ENCODE measurements around the gene SPACA7.

Gene SPACA7, protein sequence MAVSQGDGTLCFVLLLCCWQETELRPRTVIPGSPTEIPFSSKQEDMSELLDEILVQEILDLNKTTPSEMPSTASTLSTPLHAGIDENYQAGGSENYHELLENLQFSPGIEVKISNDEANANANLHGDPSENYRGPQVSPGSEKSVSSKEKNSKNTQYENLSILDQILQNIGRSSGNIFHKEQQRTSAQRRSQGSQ

DNA sequence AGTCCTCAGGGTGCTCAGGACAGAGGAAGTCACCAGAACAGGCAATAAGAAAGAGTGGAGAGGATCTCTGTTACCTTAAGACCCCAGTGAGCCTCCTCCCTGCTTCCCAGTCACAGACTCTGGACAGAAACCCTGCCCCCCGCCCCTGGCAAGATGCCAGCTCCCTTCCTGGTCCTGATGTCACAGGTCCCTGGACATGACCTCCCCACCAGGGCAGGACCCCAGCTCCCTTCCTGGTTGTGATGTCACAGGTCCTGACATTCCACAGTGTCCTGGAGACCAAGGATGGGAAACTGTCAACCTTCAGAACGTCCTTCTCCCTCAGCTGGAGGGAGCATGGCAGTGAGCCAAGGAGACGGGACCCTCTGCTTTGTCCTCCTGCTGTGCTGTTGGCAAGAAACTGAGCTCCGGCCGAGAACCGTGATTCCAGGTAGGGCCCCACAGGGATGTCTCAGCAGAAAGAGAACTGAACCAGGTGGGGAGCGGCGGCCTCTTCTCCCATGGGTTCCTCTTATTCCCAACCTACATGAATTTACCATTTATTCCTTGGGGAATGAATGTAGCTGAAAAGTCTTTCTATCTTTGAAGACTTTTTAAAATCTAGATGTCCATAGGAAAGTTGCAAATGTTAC is at the start of gene SPACA7:
Gene SPACA7 (plus strand): TSS at position 306 of the 632 bp plus-strand sequence. CDS start 31 bp downstream, at position 337.
- DNase-seq (ENCODE audit: low spot score), result no peak

DNA sequence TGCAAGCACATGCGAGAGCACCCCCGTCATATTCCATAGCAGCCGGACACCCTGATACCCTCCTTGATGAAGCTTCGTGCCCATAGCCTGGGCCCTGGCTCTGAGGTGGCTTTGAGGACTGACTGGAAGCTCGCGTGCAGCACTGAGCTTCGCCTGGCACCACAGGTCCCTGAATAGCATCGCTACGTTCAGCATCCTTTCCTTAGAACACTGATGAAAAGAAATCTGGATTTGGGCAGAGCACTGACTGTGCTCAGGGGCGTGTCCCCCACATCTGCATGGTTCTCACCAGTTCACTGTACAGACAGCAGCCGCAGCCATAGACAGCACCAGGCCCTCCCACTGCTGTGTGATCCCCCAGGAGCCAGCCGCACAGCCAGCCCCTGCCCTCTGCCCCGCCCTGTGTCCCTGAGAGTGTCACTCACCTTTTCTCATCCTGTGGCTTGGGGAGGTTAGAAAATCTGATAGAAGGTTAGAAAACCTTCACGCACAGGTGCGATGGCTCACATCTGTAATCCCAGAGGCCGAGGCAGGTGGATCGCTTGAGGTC is 49.3 kb upstream of the SPACA7 start:
- no peak for DNase-seq (ENCODE audit: low spot score)

DNA sequence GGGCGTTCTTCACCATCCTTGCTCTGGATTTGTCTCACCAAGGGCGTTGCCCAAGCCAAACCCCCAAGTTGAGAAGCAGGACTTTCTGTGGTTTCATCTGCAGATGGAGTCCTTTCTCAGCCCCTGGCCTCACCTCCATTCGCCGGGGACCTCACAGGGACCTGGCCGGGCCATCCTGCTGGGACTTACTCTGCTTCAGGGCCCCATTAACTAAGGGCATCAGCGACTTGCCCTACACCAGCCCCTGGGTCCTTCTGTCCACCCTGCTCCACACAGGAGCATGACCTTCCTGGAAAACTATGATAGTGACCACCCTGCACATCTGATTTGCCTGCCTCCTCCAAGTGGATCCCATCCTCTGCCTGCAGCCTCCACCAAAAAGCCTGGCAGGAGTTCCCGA is 47.2 kb upstream of the SPACA7 start:
- DNase-seq (ENCODE audit: low spot score), result no peak

DNA sequence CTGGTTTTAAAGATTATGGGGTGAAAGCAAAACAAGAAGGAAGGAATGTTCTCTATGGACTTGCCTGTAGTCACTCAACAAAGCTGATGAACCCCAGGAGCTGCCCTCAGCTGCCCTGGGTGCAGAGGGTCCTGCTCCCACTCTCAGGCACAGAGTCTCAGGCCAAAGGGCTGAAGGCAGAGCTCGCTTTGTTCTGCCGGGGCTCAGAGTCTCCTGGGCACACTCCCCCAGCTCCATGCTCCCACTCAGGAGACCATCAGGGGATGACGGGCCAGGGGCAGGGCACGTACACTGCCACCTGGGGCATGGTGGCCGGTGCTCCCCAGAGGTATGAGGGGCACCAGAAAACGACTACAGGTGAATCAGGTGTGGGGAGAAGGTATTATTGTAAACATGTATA is 46.8 kb upstream of the SPACA7 start:
- no peak for DNase-seq (ENCODE audit: low spot score)

DNA sequence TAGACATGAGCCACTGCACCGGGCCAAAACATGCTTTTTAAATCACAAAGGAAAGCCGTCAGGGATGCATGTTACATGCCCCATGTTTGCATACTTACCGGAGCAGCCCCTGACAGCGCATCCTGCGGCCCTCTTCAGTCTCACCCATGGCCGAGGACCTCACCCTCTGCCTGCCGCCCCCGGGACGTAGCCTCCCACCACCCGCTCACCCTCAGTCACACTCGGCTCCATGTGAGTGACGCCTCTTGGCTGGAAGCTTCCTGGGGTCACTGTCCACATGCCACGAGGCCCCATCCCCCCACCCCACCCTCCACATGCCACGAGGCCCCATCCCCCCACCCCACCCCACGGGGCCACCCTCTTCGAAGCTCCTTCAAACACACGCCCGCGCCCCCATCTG is 46.1 kb upstream of the SPACA7 start:
- no peak for DNase-seq (ENCODE audit: low spot score)

DNA sequence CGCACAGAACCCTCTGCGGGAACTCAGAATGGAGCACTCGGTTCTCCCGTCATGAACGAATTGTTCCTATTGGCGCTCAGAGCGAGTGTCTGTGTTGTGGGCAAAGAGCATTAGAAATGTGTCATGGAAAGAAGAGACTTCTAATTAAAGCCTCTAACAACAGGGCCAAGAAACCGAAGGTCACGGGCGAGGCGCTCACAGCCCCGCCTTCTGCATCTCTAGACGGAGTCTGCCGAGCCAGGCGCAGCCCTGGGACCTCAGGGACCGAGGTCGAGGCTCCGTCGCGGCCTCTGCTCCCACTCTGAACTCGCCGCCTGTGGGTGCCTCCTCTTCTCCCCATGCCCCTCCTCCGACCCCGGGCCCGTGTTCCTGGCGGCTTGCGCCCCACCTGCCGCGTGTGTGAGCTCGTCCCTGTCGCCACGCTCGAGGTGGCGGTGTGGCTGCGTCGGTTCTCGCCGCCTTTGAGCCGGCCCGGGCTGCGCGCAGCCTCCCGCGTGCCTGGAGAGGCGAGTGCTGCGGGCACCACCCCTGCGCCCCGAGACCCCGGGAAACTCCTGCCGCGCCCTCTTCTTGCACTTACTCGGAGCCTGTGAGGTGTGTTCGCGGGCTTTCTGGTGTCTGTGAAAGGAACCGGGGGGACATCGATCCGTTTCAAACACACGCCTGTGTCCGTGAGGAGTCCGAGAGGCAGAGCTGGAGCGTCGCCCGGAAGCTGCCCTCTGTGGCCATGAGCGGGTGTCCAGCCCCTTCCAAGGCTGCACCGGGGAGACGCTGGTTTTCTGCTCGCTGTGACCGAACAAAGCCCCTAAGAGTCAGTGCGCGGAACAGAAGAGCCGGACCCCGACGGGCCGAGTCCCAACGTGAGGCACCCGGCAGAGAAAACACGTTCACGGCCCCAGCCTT is 45.4 kb upstream of the SPACA7 start:
- DNase-seq (ENCODE audit: low spot score), result no peak

DNA sequence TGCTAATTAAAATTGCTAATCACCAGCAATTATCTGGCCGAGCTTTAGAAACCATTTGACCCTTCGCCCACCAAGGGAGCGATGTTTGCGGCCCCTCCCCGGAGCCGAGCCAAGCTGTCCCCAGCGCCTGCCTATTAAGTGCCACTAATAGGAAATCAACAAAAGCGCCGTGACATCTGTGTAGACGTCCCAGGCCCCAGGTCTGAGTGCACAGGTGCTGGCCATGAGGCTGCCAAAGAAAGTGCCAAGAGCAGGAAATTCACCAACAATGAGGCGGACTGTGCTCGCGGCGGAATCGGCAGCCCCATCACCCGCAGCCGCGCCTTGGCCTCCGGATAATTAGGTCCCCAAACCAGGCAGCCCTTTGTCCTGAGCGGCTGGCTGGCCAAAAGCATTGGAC is 44.5 kb upstream of the SPACA7 start:
- no peak for DNase-seq (ENCODE audit: low spot score)

DNA sequence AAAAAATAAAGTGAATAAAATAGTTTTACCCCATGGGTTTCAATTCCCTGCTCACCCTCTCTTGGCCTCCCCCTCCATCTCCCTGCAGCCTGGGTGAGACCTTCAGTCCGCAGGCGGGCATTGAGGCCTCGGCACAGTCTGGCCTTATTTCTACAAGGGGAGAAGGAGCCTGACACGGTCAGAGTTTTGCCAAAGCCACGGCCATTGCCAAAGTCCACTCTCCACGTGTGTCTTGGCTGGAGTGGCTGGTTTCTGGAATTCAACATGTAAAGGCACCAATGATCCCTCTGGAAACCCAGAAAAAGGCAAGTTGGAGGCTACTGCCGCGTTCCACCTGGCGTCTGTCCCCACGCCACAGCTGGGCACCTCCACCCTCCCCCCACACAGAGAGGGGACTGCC is 43.4 kb upstream of the SPACA7 start:
- no peak for DNase-seq (ENCODE audit: low spot score)

DNA sequence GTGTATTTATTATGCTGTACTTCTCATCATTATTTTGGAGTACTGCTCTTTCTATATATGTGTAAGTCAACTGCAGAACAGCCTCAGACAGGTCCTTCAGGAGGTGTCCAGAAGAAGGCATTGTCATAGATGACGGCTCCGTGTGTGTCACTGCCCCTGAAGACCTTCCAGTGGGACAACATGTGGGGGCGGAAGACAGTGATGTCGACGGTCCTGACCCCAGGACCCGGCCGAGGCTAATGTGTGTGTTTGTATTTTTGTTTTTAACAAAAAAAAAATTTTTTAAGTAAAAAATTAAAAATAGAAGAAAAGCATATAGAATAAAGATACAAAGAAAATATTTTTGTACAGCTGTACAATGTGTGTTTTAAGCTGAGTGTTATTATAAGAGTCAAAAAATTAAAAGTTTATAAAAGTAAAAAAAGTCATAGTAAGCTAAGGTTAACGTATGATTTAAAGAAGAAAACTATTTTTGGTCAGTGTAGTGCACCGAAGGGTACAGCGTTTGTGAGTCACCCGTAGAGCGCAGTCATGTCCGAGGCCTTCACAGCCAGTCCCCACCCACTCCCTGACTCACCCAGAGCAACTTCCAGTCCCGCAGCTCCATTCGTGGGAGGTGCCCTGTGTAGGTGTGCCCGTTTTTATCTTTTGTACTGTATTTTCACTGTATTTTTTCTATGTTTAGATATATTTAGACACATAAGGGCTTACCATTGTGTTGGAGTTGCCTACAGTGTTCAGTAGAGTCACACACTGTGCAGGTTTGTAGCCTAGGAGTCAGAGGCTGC is 42.2 kb upstream of the SPACA7 start:
- DNase-seq (ENCODE audit: low spot score), result peak; percentile 56

DNA sequence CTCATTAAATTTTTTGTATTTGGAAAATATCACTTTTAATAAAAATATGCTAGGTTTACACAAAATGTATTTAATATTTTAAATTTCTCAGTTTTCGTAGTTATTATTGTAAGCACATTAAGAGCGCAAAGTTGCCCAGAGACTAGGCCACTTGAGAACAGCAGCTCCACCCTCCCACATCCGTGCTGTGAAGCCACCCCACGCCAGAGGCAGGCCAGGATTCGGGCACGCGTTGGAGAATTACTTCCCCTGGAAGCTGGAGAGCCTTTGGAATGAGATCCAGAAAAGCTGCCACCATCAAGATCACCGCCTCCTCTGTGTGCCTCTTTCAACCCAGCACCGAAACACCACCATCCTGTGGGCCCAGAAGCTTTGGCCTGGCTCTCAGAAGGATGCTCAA is 41.0 kb upstream of the SPACA7 start:
- no peak for DNase-seq (ENCODE audit: low spot score)

DNA sequence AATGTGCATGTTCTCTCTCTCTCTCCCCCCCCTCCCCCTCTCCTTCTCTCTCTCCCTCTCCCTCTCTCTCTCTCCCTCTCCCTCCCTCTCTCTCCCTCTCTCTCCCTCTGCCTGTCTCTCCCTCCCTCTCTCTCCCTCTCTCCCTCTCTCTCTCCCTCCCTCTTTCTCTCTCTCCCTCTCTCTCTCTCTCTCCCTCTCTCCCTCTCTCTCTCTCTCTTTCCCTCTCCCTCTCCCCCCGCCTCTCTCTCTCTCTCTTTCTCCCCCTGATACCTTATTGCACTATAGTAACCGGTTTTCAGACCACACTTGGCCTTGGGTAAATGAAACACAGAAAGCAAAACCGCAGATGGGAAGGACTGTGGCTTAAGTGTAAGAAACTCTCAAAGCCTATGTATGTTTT is 34.7 kb upstream of the SPACA7 start:
- no peak for DNase-seq (ENCODE audit: low spot score)

DNA sequence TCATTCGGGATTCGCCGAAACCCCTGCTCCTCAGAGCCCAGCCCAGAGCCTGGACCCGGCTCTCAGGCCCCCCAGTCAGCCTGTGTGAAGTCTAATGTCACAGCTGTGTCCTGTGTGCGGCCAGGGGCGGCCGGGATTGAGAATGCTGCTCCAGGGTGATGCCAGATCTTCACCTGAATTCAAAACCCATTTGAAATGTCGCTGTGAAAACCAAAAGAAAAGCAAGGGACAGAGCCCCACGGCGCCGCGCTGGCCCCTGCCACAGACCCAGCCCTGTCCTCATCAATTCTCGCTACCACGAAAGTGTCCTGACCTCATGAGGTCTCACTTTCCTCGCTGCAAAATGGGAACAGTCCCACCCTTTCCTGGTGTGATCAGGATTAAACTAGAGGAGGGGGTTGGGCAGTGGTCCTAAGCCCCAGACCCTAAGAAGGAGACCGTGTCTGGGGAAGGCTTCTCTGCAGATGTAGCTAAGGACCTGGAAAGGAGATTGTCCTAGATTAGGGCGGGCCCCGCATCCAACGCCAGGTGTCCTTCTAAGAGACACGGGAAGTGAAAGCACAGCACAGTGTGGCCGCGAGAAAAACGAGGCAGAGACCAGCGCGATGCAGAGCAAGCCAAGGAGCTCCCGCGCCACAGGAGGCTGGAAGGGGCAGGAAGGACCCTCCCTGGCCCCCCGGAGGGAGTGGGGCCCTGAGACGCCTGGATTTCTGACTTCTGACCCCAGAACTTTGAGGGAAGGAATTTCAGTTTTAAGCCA is 34.0 kb upstream of the SPACA7 start:
- no peak for DNase-seq (ENCODE audit: low spot score)

DNA sequence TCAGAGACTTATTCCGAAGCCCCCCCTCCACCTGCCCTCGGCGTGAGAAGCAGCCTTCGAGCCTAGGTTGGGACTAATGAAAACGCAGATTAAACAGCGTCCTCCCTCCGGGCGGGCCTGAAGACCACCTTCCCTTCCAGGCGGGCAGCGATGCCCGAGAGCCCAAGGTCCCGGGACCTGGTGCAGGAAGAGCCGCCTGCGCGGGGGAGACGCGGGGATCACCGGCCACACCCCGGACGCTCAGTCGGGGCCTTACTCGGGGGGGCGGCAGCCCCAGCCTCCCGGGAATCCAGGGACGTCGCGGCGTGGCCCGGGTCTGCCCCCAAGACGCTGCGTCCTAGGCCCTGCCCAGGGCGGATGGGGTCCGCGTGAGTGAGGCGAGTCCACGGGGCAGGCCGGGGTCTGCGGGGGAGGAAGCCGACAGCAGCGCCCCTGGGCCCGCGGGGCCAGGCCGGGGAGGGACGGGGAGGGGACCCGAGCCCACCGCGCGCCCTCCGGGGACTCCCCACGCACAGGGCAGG is 33.3 kb upstream of the SPACA7 start:
- no peak for DNase-seq (ENCODE audit: low spot score)

DNA sequence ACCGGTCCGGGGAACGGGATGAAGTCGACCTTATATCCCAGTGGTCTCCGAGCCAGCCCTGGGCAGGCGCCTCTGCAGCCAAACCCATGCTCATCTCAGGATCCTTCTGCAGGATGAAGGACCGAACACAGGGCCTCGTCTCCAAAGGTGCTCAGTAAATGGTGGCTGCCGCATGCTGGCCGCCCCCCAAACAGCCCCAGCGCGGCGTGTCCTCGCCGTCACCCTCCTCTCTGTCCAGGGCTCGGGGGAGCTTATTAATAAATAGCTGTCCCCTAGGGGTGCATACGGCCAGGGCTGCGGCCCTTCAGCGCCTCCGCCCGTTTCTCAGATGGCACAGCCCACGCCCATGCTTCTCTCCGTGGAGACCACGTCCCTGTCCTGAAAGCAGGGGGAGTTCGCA is 32.6 kb upstream of the SPACA7 start:
- DNase-seq (ENCODE audit: low spot score), result no peak

DNA sequence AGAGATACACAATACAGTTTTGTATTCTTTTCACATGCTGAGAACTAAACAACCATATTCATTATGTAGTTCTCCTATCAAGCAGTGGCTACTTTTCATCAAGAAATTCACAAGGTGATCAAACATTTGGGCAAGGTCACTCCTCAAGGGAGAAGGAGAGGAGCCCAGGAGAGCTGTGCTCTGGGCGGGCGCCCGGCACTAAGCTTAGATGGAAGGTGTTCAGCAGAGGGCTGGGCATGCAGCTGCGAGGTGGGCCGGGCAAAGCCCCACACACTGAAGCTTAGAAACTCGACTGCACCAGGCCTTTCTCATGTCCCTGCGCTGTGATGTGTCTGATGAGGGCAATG is 30.4 kb upstream of the SPACA7 start:
- DNase-seq (ENCODE audit: low spot score), result no peak

DNA sequence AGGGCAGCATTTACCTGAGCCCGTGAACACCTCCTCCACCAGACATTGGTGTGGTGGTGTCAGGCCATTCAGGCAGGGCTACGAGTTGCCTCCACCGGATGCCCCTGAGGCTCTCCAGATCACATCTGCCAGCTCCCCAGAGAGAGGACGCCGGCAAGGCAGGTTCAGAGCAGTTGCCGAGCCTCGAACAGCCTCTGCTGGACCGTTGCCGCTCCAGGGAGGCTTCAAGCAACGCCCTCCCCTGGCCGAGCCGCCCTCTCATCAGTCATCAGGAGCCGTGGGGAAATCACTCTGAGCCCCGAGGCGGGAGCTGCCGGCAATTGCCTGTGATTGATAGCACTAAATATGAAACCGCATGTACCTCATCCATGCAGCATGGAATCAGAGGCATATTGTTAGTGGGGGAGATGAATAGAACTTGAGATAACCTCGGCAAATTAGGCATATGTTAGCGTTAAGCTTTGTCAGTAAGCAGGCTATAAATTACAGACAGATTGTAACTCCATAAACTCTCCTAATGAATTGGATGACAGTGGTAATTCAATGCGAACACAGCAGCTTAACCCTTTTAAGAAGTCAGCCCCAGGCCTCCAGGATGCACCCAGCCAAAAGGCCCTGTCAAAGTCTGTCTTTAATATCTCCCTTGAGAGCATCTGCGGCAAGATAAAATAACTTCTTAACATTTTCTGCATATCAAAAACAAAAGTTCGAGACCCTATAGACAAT is 29.8 kb upstream of the SPACA7 start:
- DNase-seq (ENCODE audit: low spot score), result no peak

DNA sequence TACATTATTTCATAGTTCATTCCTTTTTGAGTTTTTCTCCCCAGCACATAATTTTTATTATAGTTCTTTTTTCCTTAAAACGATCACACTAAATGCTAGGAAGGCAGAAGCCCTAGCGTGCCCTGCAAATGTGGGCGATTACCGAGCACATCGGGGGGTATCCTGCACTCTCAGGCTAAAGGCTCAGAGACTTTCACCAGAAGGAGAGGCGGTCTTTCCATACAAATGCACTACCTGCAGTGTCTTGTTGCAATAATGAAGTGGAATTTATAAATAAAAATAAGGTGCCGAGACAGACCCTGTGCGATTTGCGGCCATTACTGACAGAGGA is 29.3 kb upstream of the SPACA7 start:
- DNase-seq (ENCODE audit: low spot score), result no peak

DNA sequence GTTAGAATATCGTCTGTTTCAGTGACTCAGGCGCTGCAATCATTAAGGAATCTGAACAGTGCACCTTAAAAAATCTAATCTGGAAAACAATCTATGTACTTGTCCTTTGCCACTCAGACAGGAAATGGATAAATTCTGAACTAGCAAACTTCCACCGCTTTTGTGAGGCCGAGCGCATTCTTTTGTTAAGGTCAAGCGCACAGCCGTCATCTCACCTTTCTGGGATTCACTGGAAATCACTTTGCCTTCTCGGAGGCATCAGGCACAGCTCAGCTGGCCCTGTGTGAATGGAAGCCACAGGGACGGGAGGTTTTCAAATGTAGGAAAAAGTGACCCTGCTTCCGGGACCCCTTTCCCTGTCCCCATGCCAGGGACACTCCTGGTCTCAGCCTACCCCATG is 28.2 kb upstream of the SPACA7 start:
- no peak for DNase-seq (ENCODE audit: low spot score)

DNA sequence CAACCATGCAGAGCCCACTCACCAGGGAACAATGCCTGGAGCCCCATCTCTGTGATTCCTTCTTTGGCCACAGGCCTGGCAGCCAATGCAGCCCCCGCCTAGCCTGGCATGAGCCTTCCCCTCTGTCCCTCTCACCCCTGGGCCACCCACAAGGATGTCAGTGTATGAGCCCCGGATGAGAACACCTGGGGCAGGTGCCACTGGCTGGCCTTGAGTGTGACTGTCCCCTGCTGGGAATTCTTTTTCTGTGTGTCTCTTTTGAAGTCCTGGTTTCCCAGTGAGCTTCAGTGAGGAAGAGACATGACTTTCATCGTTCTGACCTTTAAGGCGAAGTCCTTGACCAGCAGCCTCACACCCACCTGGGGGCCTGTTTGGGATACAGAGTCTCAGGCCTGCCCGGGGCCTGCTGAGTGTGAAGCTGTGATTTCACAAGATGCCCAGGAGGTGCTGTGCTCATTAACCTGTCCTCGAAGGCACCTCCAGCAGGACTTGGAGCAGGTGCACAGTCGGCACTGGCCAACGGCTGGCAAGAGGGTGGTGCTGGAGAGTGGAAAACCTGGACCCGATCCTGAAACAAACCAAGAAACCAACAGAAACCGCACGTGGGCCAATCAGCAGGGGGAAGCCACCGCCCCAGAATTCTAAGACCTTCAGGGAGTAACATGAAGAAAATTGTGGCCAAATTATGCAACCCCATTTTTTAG is 27.4 kb upstream of the SPACA7 start:
- no peak for DNase-seq (ENCODE audit: low spot score)

DNA sequence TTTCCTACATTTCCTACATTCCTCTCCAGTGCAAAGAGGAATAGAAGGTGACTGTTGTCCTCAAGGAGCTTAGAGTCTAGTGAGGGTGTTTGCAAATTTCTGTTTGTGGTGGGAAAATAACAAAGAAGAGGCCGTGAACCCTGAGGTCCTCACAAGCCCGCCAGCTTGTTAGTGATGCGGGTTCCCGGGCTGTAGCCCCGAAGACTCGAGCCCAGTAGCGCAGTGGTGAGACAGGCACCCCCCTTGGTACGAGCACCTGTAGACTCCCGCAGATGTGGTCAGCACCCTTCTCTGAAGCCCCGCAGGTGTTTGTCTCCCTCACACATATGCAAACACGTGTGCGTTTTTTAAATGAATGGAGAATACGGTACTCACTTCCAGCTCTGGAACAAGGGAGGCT is 26.5 kb upstream of the SPACA7 start:
- DNase-seq (ENCODE audit: low spot score), result no peak

All from LoVo (cell line).